ENCODE measurements around the gene AKR7A2.
A peak's percentile ranks its signal among the peaks of the same experiment; 100 is the strongest.
"Not testable (repeated sequence)": the region's sequence is repeated elsewhere in the genome, so short reads cannot be mapped to it uniquely, and the experiment has no call there.

The AKR7A2 gene

GRCh38 chr1:19324665-19324990, 12.7 kb upstream of the AKR7A2 start:
- no peak for DNase-seq

- DNase-seq = no peak
These were observed 12.2 kb upstream of the AKR7A2 start for GRCh38 chr1:19323987-19324664.

GRCh38 chr1:19322481-19322880, 10.5 kb upstream of the AKR7A2 start:
- no peak for DNase-seq

GRCh38 chr1:19321071-19321470, 9.1 kb upstream of the AKR7A2 start:
- no peak for DNase-seq

GRCh38 chr1:19319196-19319595, 7.3 kb upstream of the AKR7A2 start:
- no peak for DNase-seq

GRCh38 chr1:19317126-19317910, 5.4 kb upstream of the AKR7A2 start:
- DNase-seq = no peak

- no peak for DNase-seq
These were observed 3.6 kb upstream of the AKR7A2 start for GRCh38 chr1:19315378-19316198.

- DNase-seq = no peak
These were observed 2.3 kb upstream of the AKR7A2 start for GRCh38 chr1:19313961-19314882.

GRCh38 chr1:19313636-19313959, 1.7 kb upstream of the AKR7A2 start:
- DNase-seq = no peak

- peak in 1 of 2 experiments; percentile 19 for DNase-seq
These were observed 1.1 kb upstream of the AKR7A2 start for GRCh38 chr1:19312782-19313635.

GRCh38 chr1:19311503-19311930, 427 bp downstream of the AKR7A2 start:
- no peak for DNase-seq

- no peak for DNase-seq
These were observed 1.0 kb downstream of the AKR7A2 start for GRCh38 chr1:19310720-19311502.

GRCh38 chr1:19310061-19310460, 1.9 kb downstream of the AKR7A2 start:
- no peak for DNase-seq

- DNase-seq = no peak
These were observed 2.7 kb downstream of the AKR7A2 start for GRCh38 chr1:19309123-19309813.

GRCh38 chr1:19308509-19308907, 3.4 kb downstream of the AKR7A2 start:
- no peak for DNase-seq

- DNase-seq = no peak
These were observed 4.0 kb downstream of the AKR7A2 start for GRCh38 chr1:19307794-19308508.

GRCh38 chr1:19306941-19307340, 5.0 kb downstream of the AKR7A2 start:
- no peak for DNase-seq

- no peak for DNase-seq
These were observed 6.1 kb downstream of the AKR7A2 start for GRCh38 chr1:19305880-19306279.

GRCh38 chr1:19304081-19304480, 7.9 kb downstream of the AKR7A2 start:
- DNase-seq = not testable (repeated sequence)

GRCh38 chr1:19300211-19300610, 11.7 kb downstream of the AKR7A2 start:
- no peak for DNase-seq
